Measurements from ENCODE around the gene TRIP6. TPM values are rescaled to one million over a fixed set of nuclear protein-coding genes. Genes with fewer than 3 reads are reported as not detected.

Gene TRIP6, protein sequence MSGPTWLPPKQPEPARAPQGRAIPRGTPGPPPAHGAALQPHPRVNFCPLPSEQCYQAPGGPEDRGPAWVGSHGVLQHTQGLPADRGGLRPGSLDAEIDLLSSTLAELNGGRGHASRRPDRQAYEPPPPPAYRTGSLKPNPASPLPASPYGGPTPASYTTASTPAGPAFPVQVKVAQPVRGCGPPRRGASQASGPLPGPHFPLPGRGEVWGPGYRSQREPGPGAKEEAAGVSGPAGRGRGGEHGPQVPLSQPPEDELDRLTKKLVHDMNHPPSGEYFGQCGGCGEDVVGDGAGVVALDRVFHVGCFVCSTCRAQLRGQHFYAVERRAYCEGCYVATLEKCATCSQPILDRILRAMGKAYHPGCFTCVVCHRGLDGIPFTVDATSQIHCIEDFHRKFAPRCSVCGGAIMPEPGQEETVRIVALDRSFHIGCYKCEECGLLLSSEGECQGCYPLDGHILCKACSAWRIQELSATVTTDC
- 10 to 100 TPM; 55.7 to 58.7 TPM for total RNA-seq
- long read RNA-seq, donor 1, transcript TRIP6-201 (9 exons, 1,942 nt), result major isoform, 32 of 43 reads
- long read RNA-seq, donor 1, partial matches to known transcripts, result 6 of 43 reads
- long read RNA-seq, donor 1, other reads (novel, unspliced or antisense), result 3 of 43 reads
- long read RNA-seq, donor 2, transcript TRIP6-201 (9 exons, 1,942 nt), result major isoform, 225 of 273 reads
- long read RNA-seq, donor 2, partial matches to known transcripts, result 33 of 273 reads
- long read RNA-seq, donor 2, other reads (novel, unspliced or antisense), result 14 of 273 reads

DNA sequence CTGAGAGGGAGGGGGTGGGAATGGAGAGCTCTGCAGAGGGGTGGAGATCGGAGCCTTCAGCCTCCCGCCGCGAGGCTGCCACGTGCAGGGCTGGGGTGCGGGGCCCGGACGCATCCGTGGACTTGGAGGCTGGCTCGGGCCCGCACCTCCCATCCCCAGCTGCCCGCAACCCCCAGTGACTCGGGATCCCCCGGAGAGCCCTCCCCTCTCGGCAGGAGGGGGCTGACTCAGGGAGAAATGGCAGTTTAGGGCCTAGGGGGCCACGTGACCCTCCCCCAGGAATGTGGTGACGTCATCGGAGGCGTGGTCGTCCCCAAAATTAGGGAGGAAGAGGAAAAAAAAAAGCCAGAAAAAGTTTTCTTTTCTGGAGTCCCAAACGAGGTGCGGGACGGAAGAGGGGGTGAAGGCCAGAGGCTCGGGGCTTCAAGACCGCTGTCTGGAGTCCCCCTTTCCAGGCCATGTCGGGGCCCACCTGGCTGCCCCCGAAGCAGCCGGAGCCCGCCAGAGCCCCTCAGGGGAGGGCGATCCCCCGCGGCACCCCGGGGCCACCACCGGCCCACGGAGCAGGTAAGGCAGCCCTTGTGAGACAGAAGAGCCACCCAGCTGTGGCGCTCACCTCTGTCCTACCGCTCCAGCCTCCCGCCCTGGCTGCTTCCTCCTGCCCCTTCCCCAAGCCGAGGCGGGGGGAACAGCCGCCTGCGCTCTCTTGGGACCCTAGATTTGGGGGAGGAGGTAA lies at the start of gene TRIP6:
TSS of gene TRIP6 (plus strand) at position 348 of the 736 bp plus-strand sequence. CDS start at position 459, 111 bp downstream.
- peak; percentile 97 for DNase-seq (ENCODE audit: low spot score)
- intact Hi-C loops (cut with DNase I), result no loop called here

DNA sequence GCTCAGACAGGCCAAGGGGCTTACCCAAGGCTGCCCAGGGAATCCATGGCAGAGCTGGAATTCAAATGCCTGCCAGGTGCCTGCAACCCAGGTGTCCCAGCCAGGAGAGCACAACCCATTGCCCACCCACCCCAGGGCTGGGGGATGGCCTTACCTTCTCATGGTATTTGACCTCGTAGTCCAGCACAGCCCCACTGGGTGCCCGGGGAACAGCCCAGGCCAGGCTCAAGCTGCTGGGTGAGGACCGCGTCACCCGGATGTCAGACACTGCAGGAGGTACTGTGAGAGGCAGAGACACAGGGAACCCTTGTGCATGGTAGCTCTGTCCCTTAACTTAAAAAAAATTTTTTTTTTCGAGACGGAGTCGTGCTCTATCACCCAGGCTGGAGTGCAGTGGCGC lies 48.8 kb upstream of the TRIP6 start:
- DNase-seq (ENCODE audit: low spot score), result no peak
- intact Hi-C loops (cut with DNase I), result no loop called here

DNA sequence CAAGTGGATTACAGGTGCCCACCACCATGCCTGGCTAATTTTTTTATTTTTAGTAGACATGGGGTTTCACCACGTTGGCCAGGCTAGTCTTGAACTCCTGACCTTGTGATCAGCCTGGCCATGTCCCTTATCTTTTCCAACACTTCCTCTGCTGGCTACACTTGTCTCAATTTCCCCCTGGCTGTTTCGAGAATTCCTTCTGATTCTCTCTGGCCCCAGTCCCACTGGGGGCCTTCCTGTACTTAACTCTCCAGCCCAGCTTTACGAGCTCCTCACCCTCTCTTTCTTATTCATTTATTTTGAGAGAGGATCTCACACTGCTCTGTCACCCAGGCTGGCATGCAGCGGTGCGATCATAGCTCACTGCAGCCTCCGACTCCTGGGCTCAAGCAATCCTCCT lies 48.4 kb upstream of the TRIP6 start:
- intact Hi-C loops (cut with DNase I), result no loop called here
- DNase-seq (ENCODE audit: low spot score), result no peak

DNA sequence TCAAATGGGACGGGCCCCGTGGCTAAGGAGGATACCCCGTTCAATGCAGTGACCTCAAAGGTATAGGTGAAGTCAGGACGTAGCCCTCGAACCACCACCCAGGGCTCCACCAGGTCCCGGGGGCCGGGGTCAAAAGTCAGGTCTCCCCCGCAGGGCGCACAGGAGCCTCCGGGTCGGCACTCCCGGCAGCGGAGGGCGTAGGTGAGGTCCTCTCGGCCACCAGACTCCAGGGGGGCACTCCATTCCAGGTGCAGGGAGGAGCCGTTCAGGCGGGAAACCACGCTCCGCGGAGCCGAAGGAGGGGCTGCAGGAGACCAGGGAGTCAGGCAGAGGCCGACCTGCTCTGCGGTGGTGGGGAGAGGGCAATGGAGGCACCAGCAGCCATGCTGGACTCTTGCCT lies 47.6 kb upstream of the TRIP6 start:
- intact Hi-C loops (cut with DNase I), result no loop called here
- DNase-seq (ENCODE audit: low spot score), result no peak

DNA sequence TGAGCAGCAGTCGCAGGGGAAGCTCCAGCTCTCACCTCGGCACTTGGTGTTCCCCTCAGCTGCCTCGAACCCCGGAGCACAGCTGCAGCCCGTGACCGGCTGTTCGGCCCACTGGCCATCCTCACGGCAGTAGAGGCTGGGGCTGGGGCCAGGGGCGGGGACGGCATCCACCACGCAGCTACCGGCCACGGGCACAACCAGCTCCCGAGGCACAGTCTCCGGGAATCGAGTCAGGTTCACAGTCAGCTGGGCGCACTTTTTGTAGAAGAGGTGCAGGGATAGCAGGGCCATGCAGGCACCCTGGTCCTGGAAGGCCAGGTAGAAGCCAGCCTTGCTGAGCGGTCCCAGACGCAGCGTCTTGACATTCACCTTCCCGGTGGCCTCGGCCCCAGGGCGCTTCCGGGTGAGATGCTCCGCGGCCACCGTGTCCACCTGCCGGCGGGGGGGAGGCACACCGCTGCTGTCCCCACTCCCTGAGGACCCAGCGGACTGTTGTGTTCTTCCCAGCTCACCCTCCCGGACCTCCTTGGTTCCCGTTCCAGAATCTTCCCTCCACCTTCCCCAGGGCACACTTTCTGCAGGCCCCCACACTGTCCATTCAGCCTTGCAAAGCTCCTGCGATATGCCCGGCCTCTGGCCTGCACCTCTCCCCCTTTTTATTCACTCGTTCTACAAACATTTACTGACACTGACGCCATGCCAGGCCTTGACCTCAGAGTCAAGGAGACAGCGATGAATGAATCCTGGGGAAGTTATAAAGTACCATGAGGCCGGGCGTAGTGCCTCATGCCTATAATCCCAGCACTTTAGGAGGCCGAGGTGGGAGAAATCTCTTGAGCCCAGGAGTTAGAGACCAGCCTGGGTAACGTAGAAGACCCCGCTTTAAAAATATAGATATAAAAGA lies 44.7 kb upstream of the TRIP6 start:
- no peak for DNase-seq (ENCODE audit: low spot score)
- intact Hi-C loops (cut with DNase I), result no loop called here

DNA sequence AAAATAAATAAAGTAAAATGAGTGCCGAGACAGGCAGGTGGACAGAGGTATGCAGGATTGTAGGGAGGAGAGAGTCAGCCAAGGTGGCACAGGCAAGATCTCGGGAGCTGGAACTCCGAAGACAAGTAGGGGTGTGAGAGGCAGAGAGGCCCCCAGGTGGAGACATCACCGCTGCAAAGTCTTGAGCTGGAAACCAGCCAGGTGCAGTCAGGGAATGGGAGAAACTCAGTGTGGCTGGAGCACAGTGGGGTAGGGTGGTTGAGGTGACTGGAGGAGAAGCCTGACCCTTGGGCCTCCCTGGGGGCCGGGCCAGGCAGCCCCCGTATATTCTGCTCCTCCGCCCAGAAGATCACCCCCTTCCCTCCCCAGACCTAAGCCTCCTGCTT lies 44.1 kb upstream of the TRIP6 start:
- DNase-seq (ENCODE audit: low spot score), result no peak
- intact Hi-C loops (cut with DNase I), result no loop called here

DNA sequence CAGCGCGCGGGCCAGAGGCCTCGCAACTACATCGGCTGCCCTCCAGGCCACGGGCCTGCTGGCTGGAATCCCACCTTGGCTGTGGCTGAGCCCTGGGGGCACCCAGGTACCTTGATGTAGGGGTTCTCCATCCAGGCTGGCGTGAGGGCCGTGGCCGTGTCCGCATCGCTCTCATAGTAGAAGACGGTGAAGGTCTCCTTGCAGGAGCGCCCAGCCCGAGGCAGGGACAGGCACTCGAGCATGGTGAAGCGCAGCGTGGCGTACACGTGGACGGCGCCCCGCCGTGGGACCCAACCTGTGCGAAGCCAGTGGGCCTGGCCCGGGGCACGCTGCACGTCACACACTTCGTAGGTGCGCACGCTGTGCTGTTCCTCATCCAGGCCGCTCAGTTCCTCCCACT lies 43.7 kb upstream of the TRIP6 start:
- intact Hi-C loops (cut with DNase I), result no loop called here
- DNase-seq (ENCODE audit: low spot score), result no peak

DNA sequence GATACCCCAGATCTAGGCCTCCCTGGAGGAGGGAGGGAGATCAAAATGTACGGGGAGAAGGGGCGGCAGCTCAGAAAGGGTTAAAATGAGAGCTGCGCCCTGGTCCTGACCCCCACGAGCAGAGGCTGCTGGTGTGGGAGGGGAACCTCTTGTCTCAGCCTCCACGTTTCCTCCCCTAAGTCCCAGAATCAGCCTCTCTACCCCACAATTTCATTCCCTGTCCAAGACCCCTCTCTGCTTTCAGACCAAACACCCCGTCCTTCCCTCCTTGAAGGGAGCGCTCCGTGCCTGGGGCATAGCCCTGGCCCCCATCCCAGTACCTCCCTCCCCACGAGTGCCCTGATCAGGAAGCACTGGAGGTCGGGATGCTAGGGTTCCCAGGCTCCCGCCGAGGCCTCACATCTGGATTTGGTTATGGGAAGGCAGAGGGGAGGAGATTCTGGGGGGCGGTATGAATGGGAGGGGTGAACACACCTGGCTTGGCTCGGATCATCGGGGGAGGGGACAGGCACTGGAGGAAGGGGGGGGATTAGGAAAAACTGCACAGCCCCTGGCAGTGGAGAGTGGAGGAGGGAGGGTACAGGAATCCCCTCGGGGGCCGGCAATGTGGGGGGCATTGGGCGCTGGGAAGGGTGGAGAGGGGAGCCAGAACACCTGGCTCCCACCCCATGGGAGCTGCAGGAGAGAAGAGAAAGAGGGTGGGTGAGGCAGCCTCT lies 42.5 kb upstream of the TRIP6 start:
- DNase-seq (ENCODE audit: low spot score), result no peak

DNA sequence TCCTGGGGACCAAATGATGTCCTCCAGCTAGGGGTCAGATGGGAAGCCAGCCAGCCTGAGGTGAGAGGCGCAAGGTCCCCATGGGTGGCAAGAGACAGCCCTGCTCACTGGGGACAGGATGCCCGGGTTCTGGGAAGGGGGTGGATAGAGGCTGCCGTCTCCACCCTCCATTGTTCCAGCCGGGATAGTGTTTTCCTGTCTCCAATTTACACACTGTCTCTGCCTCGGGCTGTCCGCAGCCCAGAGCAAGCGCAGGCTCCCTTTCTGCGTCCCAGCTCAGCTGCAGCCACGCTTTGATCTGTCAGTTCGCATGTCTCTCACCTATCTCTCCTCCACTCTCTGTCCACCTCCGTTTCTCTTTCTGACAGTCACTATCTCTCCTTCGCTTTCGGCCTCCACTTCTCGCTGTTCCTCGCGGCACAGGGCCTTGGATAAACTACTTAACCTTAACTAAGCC lies 41.9 kb upstream of the TRIP6 start:
- intact Hi-C loops (cut with DNase I), result no loop called here
- no peak for DNase-seq (ENCODE audit: low spot score)

More for the DNA sequence above, 42.5 kb upstream of the TRIP6 start:
- intact Hi-C loops (cut with DNase I), result no loop called here

DNA sequence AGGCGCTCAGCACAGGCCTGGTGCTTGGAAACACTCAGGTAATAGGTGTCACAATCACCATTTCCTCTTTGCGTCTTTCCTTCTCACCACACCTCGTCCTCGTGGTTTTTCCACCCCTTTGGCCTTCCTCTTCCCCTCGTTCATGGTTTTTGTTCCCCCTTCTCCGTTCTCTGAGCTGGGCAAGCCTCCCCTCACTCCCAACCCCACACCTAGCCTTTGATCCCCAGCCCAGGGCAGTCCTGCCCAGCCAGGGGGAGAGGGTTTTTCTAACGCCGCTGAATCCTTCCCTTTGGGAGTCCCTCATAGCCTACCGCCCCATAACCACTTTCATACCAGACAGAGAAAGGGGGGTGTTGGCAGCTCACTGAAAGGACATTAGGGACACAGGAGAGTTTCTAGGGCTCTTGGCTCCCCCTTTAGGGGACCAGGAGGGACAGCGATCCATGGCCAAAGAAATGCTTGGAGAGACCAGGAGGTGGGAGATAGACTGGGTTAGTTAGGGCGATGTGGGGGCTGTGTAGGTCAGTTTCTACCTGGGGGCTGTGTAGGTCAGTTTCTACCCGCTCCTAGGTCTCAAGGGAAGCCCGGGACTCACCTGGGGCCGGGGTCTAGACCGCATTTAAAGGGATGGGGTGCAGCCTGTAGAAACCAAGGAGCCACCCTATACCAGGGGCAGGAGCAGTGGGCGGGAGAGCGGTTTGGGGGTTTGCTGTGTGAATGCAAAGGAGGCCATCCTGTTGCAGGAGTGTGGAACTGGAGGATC lies 41.3 kb upstream of the TRIP6 start:
- no peak for DNase-seq (ENCODE audit: low spot score)
- intact Hi-C loops (cut with DNase I), result no loop called here

DNA sequence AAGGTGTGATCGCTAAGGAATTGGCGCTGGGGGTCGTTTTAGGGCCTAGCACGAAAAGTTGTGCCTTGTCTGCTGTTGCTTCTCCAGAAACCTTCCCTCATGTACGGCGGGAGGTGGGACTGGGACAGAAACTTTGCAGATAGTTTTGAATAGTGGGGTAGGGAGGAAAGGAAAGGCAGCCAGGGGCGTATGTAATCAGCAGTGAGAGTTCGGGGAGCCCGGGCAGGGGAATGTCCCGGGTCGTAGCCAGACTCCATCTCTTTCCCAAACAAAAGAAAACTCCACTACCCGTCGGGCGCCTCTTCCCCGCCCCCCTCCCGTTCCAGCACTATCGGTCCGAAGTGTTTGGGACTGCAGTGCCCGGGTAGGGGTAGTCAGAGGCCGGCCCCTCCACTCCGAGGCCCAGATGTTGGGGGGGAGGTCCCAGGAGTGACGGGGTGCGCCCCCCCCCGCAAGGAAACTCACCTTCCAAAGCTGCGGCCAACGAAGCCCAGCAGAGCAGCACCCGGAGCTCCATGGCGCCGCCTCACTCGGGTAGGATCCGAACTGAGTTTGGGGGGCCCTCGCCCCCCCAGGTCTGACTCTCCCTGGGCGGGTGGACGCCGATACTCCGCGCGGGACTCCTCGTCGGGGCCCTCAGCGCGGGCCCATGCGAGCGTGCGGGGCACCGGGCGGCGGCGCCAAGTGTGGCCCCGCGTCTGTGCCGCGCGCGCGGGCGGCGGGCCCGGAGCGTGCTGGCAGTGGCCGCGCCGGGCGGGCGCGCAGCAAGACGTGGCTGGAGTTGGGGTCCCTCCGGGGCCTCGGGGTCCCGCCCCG lies 40.5 kb upstream of the TRIP6 start:
- no peak for DNase-seq (ENCODE audit: low spot score)

DNA sequence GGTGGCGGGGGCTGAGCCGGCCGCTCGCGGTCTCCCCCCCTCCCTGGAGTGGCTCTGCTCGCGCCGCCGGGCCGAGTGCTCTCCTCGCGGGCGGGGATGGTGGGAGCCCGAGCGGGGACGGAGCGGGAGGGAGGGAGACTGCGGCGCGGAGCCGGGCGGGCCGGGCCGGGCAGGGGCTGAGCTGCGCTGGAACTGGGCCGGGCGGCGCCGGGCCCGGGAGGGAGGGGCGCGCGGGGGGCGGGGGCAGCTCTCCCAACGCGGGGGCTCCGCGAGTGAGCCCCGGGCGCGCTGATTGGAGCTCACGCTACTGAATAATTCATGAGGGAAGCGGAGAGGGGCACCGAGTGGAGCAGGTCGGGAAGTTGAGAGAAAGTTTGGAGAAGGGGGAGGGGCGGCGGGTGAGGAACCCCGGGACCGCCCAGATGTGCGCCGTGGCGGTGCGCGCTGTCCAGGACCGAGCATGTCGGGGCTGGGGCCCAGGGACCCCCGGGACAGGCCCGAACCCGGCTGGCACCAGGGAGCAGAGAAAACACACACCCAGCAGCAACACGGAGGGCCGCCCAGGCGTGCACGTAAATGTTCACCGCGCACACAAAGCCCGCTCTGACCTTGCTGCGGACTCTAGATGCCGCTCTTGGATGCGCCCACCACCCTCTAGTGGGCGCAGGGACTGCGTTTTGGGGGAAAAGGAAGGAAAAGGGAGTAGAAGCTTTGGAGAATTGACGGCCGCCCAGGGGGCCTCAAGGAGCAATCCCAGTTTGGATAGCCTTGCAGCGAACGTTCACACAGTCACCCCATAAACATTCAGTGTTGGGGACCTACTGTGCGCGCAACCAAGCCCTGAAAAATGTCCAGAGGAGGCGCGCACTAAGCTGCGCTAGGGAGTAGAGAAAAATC lies 39.6 kb upstream of the TRIP6 start, which contains the start of gene EPHB4:
TSS of gene EPHB4 (minus strand) at position 194 of the 897 bp plus-strand sequence. CDS start 493 bp downstream, outside the sequence.
- intact Hi-C loops (cut with DNase I), result no loop called here
- peak; percentile 85 for DNase-seq (ENCODE audit: low spot score)

More for the DNA sequence above, 40.5 kb upstream of the TRIP6 start:
- intact Hi-C loops (cut with DNase I), result no loop called here

DNA sequence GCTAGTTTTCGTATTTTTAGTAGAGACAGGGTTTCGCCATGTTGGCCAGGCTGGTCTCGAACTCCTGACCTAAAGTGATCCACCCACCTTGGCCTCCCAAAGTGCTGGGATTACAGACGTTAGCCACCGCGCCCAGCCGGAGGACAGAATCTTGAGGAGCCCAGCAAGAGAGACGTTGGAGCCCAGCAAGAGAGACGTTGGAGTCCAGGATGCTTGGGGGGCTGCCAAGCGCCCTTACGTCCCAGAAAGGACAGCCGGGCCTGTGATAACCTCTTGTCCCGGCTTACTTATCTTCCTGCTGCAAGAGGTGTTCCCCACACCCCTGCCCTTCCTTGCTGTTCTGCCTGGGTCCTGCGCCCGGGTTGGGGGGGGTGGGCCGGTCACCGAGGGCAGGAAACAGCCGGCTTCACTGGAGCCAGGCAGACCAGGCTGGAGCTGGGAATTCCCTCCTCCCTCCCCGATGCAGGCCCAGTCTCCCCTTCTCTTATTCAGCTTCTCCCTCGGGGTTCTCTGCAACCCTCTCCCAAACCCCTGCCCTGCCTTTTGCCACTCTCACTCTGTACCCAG lies 38.0 kb upstream of the TRIP6 start:
- DNase-seq (ENCODE audit: low spot score), result peak; percentile 85
- intact Hi-C loops (cut with DNase I), result no loop called here

DNA sequence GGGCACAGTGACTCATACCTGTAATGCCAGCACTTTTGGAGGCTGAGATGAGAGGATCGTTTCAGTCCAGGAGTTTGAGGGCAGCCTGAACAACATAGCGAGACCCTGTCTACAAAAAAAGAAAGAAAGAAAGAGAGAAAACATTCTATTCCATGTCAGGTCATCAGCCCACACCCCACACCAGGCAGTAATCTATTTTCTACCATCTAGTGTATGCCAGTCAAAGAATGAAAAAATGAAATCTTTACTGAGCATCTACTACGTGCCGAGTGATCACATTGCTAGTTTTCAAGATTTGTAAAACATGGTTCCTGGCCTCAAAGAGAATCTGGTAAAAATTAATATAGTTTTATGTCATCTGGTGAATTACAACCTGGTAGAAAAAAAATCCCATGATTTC lies 36.8 kb upstream of the TRIP6 start:
- DNase-seq (ENCODE audit: low spot score), result no peak
- intact Hi-C loops (cut with DNase I), result no loop called here

DNA sequence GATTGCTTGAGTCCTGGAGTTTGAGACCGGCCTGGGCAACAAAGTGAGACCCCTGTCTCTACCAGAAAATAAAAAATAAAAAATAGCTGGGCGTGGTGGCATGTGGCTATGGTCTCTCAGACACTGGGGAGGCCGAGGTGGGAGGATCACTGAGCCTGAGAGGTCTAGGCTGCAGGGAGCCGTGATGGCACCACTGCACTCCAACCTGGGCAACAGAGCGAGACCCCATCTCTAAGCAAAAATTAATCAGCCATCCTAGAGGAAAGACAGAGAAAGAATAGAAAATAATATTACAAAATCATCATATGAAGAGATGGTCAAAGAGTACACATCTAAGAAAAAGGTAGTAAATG lies 34.9 kb upstream of the TRIP6 start:
- intact Hi-C loops (cut with DNase I), result no loop called here
- DNase-seq (ENCODE audit: low spot score), result no peak

Measured in posterior vena cava (tissue), 2 donors.